HK-2 (cell line): Measurements from ENCODE around the gene IGSF22.

ENCODE experiments used
- DNase-seq: peaks from one replicate; pipeline ENCODE4 v3.0.0-alpha.2; 2018; ENCODE audit not compliant: unreplicated experiment

The IGSF22 gene

GRCh38 chr11:18713646-18714442 is 12.1 kb downstream of the IGSF22 start:
- DNase-seq = no peak

GRCh38 chr11:18710545-18710944 is 15.4 kb downstream of the IGSF22 start:
- no peak for DNase-seq

- DNase-seq = no peak
These were observed 16.6 kb downstream of the IGSF22 start for GRCh38 chr11:18709414-18709813.

- no peak for DNase-seq
These were observed 18.1 kb downstream of the IGSF22 start for GRCh38 chr11:18707811-18708340.

GRCh38 chr11:18706330-18707243 is 19.4 kb downstream of the IGSF22 start:
- no peak for DNase-seq

- DNase-seq = no peak
These were observed 20.2 kb downstream of the IGSF22 start for GRCh38 chr11:18705651-18706281.

GRCh38 chr11:18704698-18705097 is 21.3 kb downstream of the IGSF22 start:
- DNase-seq = no peak

- DNase-seq = no peak
These were observed 21.8 kb downstream of the IGSF22 start for GRCh38 chr11:18704045-18704645.

GRCh38 chr11:18703001-18703763 is 22.8 kb downstream of the IGSF22 start:
- no peak for DNase-seq

- DNase-seq = no peak
These were observed 24.3 kb downstream of the IGSF22 start for GRCh38 chr11:18701614-18702216.

- no peak for DNase-seq
These were observed 25.1 kb downstream of the IGSF22 start for GRCh38 chr11:18700872-18701271.

GRCh38 chr11:18700375-18700774 is 25.6 kb downstream of the IGSF22 start:
- peak; percentile 17 for DNase-seq

GRCh38 chr11:18699848-18700261 is 26.1 kb downstream of the IGSF22 start:
- DNase-seq = no peak

GRCh38 chr11:18699269-18699596 is 26.8 kb downstream of the IGSF22 start:
- DNase-seq = no peak

- DNase-seq = peak; percentile 60
These were observed 27.4 kb downstream of the IGSF22 start, which contains the start of gene TMEM86A for GRCh38 chr11:18698341-18699268. TMEM86A (plus strand) TSS chr11:18698779; CDS start chr11:18698887, 108 bp downstream.

- DNase-seq = no peak
These were observed 28.4 kb downstream of the IGSF22 start for GRCh38 chr11:18697576-18697975.

GRCh38 chr11:18696638-18697225 is 29.3 kb downstream of the IGSF22 start:
- no peak for DNase-seq

GRCh38 chr11:18692941-18693760 is 32.8 kb downstream of the IGSF22 start:
- DNase-seq = no peak
